GM13976 (cell line): ENCODE data around the gene FRY.
A peak's percentile ranks its signal among the peaks of the same experiment; 100 is the strongest.
"Not testable (repeated sequence)": the region's sequence is repeated elsewhere in the genome, so short reads cannot be mapped to it uniquely, and the experiment has no call there.

Experiments used
- DNase-seq: peaks from one replicate; pipeline ENCODE4 v3.0.0; 2012; ENCODE audit warnings: low spot score
- in situ Hi-C: fragments of 300-500 bp; cut with MboI; formaldehyde crosslinking; loops from one replicate; pipeline ENCODE4 v1.12.0; 2022; ENCODE audit warnings: low sequenced_read_pairs, mixed read lengths, inconsistent platforms; ENCODE audit not compliant: unreplicated experiment
- TF ChIP-seq, protein P1 (sequence below): IDR thresholded peaks from 2 replicates; pipeline ENCODE4 v1.5.1; 2012; ENCODE audit warnings: borderline replicate concordance, mild to moderate bottlenecking; ENCODE audit not compliant: insufficient read depth; ENCODE audit errors: extremely low read depth, missing control alignments, control extremely low read depth

The FRY gene

DNA sequence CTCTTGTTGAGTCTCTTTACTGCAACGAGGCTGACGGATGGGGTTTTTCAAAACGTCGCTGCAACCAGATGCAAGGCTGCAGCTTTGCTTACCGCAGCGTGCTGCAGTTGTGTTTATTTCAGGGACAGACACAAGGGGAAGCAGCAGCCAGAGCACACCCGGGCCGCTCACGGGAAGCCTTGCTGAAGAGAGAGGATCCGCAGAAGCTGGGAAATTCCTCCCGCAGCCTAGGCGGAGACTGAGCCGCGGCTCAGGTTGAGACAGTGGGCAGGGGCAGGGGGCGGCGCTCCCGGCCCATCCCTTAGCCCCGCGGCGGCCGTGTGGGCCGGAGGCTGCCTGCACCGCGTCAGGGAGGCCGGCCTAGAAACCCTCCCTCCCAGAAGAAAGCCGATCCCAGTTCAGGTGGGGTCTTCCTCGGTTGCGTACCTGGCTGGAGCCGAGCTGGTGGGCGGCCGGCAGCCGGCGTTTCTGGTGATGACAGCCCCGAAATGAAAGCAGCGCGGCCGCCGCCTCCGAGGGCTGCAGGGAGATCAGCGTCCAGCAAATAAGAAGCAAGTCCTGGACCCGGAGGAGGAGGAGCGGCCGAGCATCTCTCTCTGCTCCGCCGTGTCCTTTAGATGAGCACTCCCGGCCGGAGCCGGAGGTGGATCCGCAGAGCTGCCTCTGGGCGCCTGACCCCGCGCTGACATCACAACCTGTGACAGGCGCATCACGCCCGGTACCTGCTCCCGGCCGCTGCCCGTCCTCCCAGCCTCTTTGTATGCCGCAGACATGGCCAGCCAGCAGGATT is at the start of gene FRY:
FRY (plus strand) TSS at position 750 of the 790 bp plus-strand sequence; CDS start at position 772, 22 bp downstream.
- in situ Hi-C loops = no loop called here
- DNase-seq = peak; percentile 81
- TF ChIP-seq, protein P1, sequence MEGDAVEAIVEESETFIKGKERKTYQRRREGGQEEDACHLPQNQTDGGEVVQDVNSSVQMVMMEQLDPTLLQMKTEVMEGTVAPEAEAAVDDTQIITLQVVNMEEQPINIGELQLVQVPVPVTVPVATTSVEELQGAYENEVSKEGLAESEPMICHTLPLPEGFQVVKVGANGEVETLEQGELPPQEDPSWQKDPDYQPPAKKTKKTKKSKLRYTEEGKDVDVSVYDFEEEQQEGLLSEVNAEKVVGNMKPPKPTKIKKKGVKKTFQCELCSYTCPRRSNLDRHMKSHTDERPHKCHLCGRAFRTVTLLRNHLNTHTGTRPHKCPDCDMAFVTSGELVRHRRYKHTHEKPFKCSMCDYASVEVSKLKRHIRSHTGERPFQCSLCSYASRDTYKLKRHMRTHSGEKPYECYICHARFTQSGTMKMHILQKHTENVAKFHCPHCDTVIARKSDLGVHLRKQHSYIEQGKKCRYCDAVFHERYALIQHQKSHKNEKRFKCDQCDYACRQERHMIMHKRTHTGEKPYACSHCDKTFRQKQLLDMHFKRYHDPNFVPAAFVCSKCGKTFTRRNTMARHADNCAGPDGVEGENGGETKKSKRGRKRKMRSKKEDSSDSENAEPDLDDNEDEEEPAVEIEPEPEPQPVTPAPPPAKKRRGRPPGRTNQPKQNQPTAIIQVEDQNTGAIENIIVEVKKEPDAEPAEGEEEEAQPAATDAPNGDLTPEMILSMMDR = no peak

DNA sequence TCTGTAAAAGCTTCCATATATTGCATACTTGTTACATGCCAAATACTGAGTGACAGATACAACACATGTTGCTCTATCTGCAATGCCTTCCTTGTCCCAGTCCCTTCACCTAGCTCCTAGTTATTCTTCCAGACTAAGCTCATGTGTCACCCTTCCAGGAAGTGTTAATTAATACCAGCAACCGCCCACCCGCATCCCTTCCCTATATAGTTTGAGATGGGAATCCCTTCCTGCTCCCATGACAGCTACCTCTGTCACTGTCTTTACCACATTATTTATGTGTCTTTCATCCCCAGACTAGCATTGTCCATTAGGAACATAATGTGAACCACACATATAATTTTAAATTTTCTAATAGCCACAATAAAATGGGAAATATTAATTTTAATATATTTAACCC is 49.5 kb upstream of the FRY start:
- DNase-seq = no peak
- in situ Hi-C loops = no loop called here
- TF ChIP-seq, protein P1 = no peak

DNA sequence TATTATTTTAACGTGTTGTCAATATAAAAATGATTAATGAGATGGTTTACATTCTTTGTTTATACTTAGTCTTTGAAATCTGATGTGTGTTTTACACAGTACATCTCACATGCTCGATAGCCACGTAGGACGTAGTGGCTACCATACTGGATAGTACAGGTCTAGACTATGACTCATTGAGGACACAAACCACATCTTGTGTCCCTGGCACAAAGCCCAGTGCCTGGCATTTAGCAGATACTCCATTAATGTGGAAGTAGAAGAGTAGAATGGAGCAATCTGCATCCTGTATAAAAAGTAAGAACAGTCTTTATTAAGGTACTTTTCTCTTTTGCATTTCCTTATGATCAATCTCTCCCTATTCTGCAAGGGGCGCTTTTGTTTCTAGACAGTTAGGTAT is 49.0 kb upstream of the FRY start:
- in situ Hi-C loops = no loop called here
- TF ChIP-seq, protein P1 = no peak
- DNase-seq = no peak

DNA sequence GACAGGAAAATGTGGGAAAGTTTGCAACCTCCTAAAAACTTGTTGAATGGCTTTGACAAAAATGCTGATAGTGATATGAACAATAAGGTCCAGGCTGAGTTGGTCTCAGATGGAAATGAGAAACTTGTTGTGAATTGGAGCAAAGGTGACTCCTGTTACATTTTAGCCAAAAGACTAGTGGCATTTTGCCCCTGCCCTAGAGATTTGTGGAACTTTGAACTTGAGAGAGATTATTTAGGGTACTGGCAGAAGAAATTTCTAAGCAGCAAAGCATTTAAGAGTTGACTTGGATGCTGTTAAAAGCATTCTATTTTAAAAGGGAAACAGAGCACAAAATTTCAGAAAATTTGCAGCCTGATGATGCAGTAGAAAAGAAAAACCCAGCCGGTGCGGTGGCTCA is 47.9 kb upstream of the FRY start:
- DNase-seq, in situ Hi-C loops: not testable (repeated sequence)

DNA sequence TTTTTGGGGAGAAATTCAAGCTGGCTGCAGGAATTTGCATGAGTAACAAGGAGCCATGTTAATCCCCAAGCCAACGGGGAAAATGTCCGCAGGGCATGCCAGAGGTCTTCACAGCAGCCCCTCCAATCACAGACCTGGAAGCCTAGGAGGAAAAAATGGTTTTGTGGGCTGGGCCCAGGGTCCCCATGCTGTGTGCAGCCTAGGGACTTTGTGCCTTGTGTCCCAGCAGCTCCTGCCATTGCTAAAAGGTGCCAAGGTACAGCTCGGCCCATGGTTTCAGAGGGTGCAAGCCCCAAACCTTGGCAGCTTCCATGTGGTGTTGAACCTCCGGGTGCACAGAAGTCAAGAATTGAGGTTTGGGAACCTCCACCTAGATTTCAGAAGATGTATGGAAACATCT is 47.2 kb upstream of the FRY start:
- in situ Hi-C loops = not testable (repeated sequence)

DNA sequence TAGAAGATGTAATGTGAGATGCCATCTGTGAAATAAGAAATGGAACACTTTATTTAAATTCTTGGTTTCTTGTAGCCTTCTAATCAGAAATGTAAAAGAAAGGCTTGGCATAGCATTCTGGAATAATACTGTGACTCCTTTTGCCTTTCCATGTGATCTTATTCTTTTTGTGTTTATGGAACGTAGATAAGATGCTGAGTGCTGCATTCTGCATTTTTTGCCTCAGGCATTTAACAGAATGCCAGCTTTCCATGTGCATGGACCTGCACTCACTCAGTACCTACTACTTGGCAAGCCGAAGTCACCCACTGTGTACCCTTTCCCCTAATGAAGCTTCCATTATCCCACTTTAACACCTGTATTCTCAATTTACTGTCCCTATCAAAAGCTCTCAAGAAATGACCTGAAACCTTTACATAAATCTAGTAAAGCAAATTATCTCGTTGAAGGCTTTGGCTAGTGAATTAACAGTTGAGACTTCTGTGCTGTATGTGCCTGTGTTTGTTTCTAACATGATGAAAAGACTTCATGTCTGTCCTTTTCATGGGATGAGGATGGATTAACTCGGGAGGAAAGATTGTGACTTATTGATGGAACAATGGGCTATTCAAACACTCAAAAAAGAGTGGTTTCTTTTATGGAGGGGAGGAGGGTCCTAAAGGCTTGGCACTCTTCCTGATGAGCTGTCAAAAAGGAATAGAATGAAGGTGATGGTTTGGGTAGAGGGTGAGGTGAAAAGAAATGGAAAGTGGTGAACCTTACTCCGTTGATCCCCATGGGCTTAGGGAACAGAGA is 44.7 kb upstream of the FRY start:
- TF ChIP-seq, protein P1 = no peak
- no peak for DNase-seq
- in situ Hi-C loops = no loop called here

More for the DNA sequence above, 47.2 kb upstream of the FRY start:
- not testable (repeated sequence) for DNase-seq

DNA sequence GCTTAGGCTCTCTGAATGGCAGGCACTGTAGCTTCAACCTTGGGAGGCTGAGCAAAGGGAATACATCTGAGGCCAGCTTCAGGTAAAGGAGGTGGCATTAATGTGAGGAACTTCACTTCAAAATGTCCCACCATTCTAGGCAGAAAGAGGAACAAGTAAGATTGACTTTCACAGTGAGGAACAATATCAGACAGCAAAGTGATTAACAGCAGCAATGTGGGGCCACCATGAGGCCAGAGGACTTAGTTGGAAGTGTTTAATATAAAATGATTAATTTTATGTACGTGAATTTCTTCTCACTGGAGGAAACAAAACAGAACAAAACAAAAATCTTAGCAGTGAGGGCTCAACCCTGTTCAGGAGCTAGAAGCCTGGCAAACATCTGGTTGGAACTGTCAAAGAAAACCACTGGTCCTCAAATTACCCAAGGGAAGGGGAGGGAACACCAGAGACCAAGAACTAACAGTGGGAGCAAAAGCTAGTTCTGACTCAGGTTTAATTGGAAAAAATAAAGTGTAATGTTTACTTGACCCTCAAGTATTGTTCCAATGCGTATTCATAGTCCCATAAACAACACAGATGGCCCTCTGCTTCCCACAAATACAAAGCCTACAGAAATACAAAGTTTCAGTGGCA is 43.9 kb upstream of the FRY start:
- in situ Hi-C loops = no loop called here
- TF ChIP-seq, protein P1 = no peak
- DNase-seq = peak; percentile 27

DNA sequence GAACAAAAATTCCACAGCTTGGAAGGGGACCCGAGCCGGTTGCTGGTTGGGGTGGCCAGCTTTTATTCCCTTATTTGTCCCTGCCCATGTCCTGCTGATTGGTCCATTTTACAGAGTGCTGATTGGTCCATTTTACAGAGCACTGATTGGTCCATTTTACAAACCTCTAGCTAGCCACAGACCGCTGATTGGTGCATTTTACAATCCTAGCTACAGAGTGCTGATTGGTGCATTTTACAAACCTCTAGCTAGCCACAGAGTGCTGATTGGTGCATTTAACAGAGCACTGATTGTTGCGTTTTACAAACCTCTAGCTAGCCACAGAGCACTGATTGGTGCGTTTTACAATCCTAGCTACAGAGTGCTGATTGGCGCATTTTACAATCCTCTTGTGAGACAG is 37.2 kb upstream of the FRY start:
- DNase-seq, in situ Hi-C loops: not testable (repeated sequence)
